H1 (cell line): Measurements from ENCODE around the gene ADGRG2.

Source experiments
- CBX8 ChIP-seq: fragments of 300-800, 300-1000 bp; sonication (generic); IDR thresholded peaks from 2 replicates; pipeline ENCODE4 v1.7.1; 2016; ENCODE audit warnings: low read depth, low read length, borderline replicate concordance
- CTCF ChIP-seq, 3 experiments: IDR thresholded peaks; 1 replicate in 2 of 3; 2 replicates in 1 of 3; pipeline versions ENCODE4 v1.5.1 to v1.6.1; 2011; ENCODE audit warnings: low read length in 3 of 3, mild to moderate bottlenecking in 3 of 3, inconsistent platforms in 2 of 3, low read depth in 1 of 3, moderate library complexity in 1 of 3; ENCODE audit not compliant: insufficient read depth in 1 of 3; ENCODE audit errors: control extremely low read depth in 1 of 3
- JUN ChIP-seq: IDR thresholded peaks from 2 replicates; pipeline ENCODE4 v1.6.1; 2011; ENCODE audit warnings: low read depth, mild to moderate bottlenecking, improper control_type of control experiment, low read length
- JUND ChIP-seq: IDR thresholded peaks from 2 replicates; pipeline ENCODE4 v1.6.1; 2011; ENCODE audit warnings: mild to moderate bottlenecking, improper control_type of control experiment, low read length
- PHF8 ChIP-seq: fragments of 200-600 bp; sonication (generic); conservative IDR thresholded peaks from 2 replicates; pipeline ENCODE4 v1.7.1; 2012; ENCODE audit warnings: low read depth, mild to moderate bottlenecking, inconsistent platforms, low read length, moderate library complexity
- POLR2A ChIP-seq, 2 experiments: IDR thresholded peaks; 1 replicate in 1 of 2; 2 replicates in 1 of 2; pipeline ENCODE4 v1.6.1; 2011; ENCODE audit warnings: low read depth in 2 of 2, low read length in 2 of 2, mild to moderate bottlenecking in 2 of 2; ENCODE audit errors: control extremely low read depth in 1 of 2
- RAD21 ChIP-seq, 2 experiments: IDR thresholded peaks in 1 of 2; conservative IDR thresholded peaks in 1 of 2; 2 replicates each; pipeline ENCODE4 v1.6.1; 2011; ENCODE audit warnings: low read depth in 2 of 2, low read length in 2 of 2, improper control_type of control experiment in 1 of 2, inconsistent platforms in 1 of 2, mild to moderate bottlenecking in 1 of 2, moderate library complexity in 1 of 2
- SIRT6 ChIP-seq: IDR thresholded peaks from one replicate; pipeline ENCODE4 v1.7.1; 2012; ENCODE audit warnings: low read length, inconsistent platforms
- SRF ChIP-seq: IDR thresholded peaks from 2 replicates; pipeline ENCODE4 v1.6.1; 2011; ENCODE audit warnings: mild to moderate bottlenecking, low read depth, low read length, moderate library complexity

- TF ChIP-seq SRF: no peak
- no peak for TF ChIP-seq RAD21 (IDR thresholded peaks at IDR 0.05 in 1 of 2, conservative IDR thresholded peaks at IDR 0.05 in 1 of 2; ENCODE audit: low read depth in 2 of 2, low read length in 2 of 2)
- no peak for TF ChIP-seq JUND
- no peak for TF ChIP-seq SIRT6
- TF ChIP-seq JUN: no peak
- no peak for TF ChIP-seq CTCF (IDR thresholded peaks at IDR 0.05; ENCODE audit: control extremely low read depth in 1 of 3, insufficient read depth in 1 of 3, low read depth in 1 of 3, low read length in 3 of 3)
- TF ChIP-seq POLR2A (IDR thresholded peaks at IDR 0.05; ENCODE audit: control extremely low read depth in 1 of 2, low read depth in 2 of 2, low read length in 2 of 2): no peak
- TF ChIP-seq CBX8: no peak
- no peak for TF ChIP-seq PHF8
Observed at GRCh38 chrX:19130628-19131027, 8.4 kb upstream of the ADGRG2 start.
